SH-SY5Y (cell line): ENCODE measurements around the gene IL36G.

Source experiments
- GATA2 ChIP-seq: IDR thresholded peaks from 2 replicates; pipeline ENCODE4 v1.6.1; 2011; ENCODE audit warnings: mild to moderate bottlenecking, low read depth, low read length
- GATA3 ChIP-seq: IDR thresholded peaks from 2 replicates; pipeline ENCODE4 v1.6.1; 2011; ENCODE audit warnings: low read depth, mild to moderate bottlenecking, low read length, moderate library complexity

Gene IL36G

GRCh38 chr2:113032737-113033136 is 54.9 kb downstream of the IL36G start:
- no peak for TF ChIP-seq GATA3
- TF ChIP-seq GATA2 = no peak

- TF ChIP-seq GATA3 (no peak), GATA2 (no peak)
These were observed 56.2 kb downstream of the IL36G start for GRCh38 chr2:113034016-113034415.
